ENCODE measurements around the gene ACSF3.

The ACSF3 gene

DNA sequence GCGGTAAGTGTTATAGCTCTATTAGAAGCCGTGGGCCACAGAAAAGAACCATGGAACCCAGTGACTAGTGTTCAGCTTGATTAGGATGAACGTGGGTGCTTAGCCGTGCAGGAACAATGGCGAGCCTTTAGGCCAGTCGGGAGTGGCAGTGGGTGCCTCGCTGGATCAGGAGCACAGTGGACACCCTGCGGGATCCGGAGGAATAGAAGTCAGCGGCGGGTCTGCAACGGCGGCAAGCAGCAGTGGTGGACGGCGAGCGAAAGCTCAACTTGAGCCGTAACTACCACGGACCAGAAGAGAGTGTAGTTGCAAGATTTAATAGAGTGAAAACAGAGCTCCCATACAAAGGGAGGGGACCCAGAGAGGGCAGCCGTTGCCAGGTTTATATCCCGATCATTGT lies 40.6 kb downstream of the ACSF3 start:
- no peak for DNase-seq

DNA sequence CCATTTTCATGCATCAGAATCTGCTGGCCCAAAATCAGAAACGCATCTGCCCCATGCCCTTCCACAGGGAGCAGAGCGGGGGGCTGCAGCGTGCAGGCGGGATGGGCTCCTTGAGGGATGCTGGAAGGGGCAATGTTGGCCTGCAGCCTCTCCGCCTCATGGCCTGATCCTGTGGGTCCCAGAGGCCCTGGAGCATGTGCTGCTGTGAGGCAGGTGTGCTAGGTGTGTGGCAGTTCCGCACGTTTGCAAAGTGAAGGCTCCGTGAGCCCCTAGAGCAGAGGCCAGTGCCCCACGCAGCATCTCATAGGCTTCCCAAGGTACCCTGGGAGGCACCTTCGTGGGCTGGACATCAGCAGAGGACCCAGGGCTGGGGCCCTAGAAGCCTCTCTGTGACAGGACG lies 41.5 kb downstream of the ACSF3 start:
- DNase-seq = no peak

DNA sequence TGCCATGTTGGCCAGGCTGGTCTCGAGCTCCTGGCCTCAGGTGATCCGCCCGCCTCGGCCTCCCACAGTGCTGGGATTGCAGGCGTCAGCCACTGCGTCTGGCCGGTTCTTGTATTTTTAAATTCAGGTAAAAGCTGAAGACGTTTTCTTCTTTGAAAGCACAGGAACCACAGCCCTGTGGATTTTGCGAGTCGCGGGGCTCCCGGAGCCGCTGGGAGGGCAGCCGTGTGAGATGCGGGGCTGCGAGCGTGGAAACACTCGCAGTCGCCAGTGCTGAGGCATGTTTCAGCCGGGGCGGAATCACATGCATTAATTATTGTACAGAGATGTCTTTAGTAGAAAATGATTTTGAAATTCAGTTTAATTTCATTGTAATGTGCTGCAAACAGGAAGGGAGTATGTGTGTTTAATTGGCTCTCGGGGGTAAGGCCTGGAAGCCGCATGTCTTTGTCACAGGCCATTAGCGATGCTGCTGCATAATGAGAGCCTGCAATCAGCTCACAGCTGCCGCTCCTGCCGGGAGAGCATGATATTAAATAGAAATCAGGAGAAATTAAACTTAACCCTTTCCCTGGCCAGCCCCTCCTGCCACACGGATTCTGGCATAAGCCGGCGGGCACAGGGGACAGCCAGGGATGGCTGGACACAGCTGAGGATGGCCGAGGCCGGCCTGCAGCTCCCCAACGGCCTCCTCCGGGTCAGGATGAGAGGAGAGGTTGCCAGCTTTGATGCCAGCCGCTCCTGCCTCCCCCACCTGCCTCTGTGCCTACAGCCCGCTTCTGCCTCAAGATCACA lies 42.5 kb downstream of the ACSF3 start:
- peak; percentile 16 for DNase-seq

- no peak for DNase-seq
Observed at GRCh38 chr16:89136931-89137330, 43.3 kb downstream of the ACSF3 start.

DNA sequence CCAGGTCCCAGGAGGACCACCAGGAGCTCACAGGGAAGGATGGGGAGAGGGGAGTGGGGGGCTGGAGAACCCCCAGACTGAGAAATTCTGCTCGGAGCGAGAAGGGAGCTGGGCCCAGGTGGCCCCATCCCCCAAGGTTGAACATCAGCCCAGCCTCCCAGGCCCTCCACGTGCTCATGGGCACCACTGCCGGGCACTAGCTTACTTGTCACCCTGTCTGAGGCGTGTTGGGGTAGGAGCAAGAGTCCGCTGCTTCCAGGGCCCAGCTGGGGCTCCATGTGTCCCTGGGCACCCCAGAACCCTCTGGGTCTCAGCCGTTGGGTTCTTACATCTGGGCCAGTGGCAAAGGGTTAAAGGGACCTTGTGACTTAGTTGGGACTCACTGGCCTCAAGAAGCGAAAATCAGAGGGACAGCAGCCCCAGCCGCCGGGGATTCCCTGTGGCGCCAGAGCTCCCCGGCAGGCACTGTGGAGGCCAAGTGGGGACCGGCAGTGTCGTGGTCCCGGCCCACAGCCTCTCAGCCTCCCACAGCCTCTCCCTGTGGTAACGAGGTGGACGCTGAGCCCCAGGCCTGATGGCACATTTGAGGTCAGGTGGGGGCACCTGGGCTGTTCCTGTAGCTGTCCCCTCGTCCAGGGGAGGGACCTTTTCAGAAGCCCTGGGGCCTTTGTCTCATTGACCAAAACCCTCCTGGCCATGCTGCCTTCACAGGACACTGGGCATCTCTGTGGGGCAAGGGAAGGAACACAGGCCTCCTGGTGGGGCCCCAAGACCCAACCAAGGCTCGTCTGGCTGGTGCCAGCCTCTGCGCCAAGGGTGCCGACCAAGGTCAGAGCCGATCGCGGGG lies 44.2 kb downstream of the ACSF3 start:
- DNase-seq = no peak

- DNase-seq = no peak
Observed at GRCh38 chr16:89138513-89138795, 44.8 kb downstream of the ACSF3 start.

GRCh38 chr16:89138843-89139520 lies 45.3 kb downstream of the ACSF3 start:
- no peak for DNase-seq

- no peak for DNase-seq
Observed at GRCh38 chr16:89139907-89140361, 46.3 kb downstream of the ACSF3 start.

DNA sequence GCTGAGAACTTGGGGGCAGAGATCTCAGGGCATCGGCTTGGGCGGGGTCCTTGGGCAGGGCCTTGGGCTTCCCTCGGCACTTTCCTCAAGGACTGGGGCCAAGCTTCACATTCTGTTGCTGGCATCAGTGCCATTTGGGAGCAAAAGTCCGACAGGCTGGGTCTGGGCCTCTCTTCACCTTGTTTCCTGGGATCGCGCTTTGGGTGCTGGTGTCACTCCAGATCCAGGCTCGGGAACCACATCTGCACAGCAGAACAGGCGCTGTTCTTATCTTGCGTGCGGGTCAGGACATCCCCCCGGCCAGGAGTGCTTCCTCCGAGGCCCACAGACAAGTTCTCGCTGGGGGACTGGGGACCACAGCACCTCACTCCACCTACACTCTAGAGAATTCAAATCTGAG lies 46.7 kb downstream of the ACSF3 start:
- DNase-seq = no peak

GRCh38 chr16:89140981-89141883 lies 47.6 kb downstream of the ACSF3 start:
- DNase-seq = no peak

DNA sequence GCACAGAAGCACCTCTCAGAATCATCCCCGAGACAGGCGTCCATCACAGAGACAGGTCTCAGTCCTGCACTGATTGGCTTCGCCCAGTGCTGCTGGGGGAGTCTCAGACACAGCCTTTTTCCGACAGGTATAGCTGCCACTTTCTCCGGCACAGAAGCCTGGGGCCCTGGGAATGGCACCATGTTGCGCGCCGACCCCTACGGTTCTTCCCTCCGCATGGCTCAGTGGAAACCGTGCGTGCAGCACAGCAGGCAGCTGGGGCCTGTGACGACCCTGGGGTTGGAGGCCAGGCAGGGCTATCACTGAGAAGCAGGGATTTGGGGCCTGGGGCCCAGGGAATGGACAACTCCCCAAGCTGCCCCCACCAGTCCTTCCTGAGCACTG lies 48.2 kb downstream of the ACSF3 start:
- no peak for DNase-seq

- no peak for DNase-seq
Observed at GRCh38 chr16:89142474-89143195, 49.0 kb downstream of the ACSF3 start.

- DNase-seq = no peak
Observed at GRCh38 chr16:89143201-89143741, 49.6 kb downstream of the ACSF3 start.

GRCh38 chr16:89143911-89144675 lies 50.4 kb downstream of the ACSF3 start:
- no peak for DNase-seq

DNA sequence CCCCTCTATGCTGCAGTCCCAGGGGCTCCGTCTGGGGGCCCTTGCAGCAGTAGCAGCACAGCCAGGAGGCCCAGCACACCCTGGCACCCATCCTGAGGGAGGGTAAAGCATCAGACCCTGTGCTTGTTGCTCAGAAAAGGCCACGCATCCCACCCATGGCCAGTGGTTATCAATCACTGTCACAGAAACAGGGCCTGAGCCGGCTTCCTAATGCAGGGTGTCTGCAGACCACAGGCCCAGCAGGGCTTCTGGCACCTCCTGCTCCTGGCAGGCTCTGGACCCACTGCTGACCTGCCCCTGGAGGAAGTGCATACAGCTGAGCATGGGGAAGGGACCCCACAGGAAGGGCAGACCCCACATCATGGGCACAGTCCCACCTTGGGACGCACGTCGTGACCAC lies 51.0 kb downstream of the ACSF3 start:
- DNase-seq = no peak

DNA sequence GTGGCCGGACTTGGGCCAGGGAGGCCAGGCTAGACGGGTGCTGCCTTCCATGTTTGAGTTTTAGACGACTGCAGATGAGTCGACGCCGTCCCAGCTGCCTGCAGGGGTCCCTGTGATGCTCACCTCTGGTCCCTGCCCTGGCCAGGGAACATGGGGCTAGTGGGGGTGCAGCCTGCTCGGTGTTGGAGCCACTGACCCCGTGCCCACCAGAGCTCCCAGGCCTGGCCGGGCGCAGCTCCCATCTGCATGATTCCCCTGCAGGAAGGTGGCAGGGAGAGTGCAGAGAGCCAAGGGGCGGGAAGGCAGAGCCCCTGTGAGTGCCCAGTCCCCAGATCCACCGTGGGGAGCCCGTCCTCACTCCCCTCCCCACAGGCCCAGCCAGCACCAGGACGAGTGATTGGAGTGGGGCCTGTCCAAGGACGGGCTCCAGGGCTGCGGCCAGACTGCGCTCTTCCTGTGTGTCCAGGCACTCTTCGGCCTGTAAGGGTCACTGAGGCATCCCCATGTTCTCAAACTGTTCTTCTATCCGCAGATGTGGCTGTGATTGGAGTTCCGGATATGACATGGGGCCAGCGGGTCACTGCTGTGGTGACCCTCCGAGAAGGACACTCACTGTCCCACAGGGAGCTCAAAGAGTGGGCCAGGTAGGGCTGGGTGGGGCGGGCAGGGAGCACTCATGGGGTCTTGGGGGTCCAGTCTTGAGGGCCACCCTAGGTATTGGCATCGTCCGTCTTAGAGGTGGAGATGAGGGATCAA lies 51.9 kb downstream of the ACSF3 start:
- no peak for DNase-seq

GRCh38 chr16:89146211-89147005 lies 52.8 kb downstream of the ACSF3 start:
- DNase-seq = no peak

- no peak for DNase-seq
Observed at GRCh38 chr16:89147085-89147817, 53.6 kb downstream of the ACSF3 start.

DNA sequence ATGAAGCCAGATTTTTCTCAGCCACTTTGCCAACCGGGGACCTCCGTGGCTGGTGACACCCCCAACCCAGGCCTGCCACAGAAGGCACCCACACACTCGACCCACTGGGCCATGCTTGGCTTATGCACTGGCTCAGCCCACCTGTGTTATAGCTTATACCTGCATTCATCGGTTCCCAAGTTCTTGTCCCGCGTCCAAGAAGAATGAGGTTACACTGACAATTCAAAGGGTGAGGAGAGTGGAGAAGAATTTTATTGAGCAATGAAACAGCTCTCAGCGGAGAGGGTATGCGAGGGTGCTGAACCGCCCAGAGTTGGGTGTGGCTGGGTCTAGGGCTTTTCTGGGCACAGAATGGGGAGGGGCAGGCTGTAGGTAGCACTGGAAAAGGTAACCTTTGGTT lies 55.7 kb downstream of the ACSF3 start:
- DNase-seq = no peak
